Measurements from ENCODE around the gene FFAR2.

The FFAR2 gene

GRCh38 chr19:35454663-35455062 is 6.6 kb downstream of the FFAR2 start:
- no peaks in the 10 kb centered on the region for H3K79me2 ChIP-seq (ENCODE audit: control insufficient read depth, low read length)
- no peaks in the 10 kb centered on the region for H3F3A ChIP-seq (ENCODE audit: control insufficient read depth, insufficient read depth)
- no peak overlapping the region for H3K4me2 ChIP-seq (ENCODE audit: low read length)
- no peak overlapping the region for H3K27ac ChIP-seq (ENCODE audit: low read depth, low read length)
- TF ChIP-seq CTCF (IDR thresholded peaks at IDR 0.05; ENCODE audit: low read depth, low read length, poor library complexity, severe bottlenecking), result no peak
- H3K27me3 ChIP-seq (ENCODE audit: control insufficient read depth, low read length), result peaks cover 73% of the 10 kb centered on the region
- H4K20me1 ChIP-seq (ENCODE audit: control insufficient read depth, insufficient read depth, low read depth, low read length), result peaks cover 3% of the 10 kb centered on the region; the same call in 1 of the 2 replicates
- no peaks in the 10 kb centered on the region for H3K9me2 ChIP-seq (replicated peaks; ENCODE audit: control insufficient read depth, low read length)
- peaks cover 14% of the 10 kb centered on the region for H3K4me1 ChIP-seq (ENCODE audit: control insufficient read depth, low read length)
- no peaks in the 10 kb centered on the region for H3K36me3 ChIP-seq (ENCODE audit: control insufficient read depth, low read length)
- H3K4me3 ChIP-seq (ENCODE audit: low read length), result no peak overlapping the region
- H3K9me3 ChIP-seq (ENCODE audit: control insufficient read depth, insufficient read depth, low read length), result no peaks in the 10 kb centered on the region

DNA sequence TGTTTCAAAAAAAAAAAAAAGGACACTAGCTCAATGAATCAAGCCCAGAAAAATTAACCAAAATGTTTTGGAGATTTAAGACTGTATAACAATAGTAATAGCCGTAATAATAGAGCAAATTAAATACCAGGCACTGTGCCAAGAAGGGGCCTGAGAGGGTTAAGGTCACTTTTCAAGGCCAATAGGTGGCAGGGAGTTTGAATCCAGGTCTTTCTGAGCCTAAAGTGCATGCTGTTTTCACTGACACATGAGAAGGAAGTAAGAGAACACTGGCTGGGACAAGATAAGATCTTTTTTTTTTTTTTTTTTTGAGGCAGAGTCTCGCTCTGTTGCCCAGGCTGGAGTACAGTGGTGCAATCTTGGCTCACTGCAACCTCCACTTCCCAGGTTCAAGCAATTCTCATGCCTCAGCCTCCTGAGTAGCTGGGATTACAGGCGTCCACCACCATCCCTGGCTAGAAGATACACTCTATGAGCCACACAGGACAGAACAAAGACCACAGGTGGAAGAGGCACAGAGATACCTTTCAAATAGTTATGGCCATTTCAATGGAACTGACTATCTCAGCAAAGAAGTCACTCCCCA is 7.7 kb downstream of the FFAR2 start:
- no peak for TF ChIP-seq CTCF (IDR thresholded peaks at IDR 0.05; ENCODE audit: low read depth, low read length, poor library complexity, severe bottlenecking)
- TF ChIP-seq EZH2phosphoT487 (IDR thresholded peaks at IDR 0.05; ENCODE audit: borderline replicate concordance, low read length), result no peak
- Histone ChIP-seq H3F3A (ENCODE audit: control insufficient read depth, insufficient read depth) (no peaks in the 10 kb centered on the region), H3K4me1 (ENCODE audit: control insufficient read depth, low read length) (peaks cover 16% of the 10 kb centered on the region), H3K27ac (ENCODE audit: low read depth, low read length) (no peak overlapping the region), H4K20me1 (ENCODE audit: control insufficient read depth, insufficient read depth, low read depth, low read length) (peaks cover 4% of the 10 kb centered on the region; the same call in 1 of the 2 replicates), H3K79me2 (ENCODE audit: control insufficient read depth, low read length) (no peaks in the 10 kb centered on the region), H3K9me2 (replicated peaks; ENCODE audit: control insufficient read depth, low read length) (no peaks in the 10 kb centered on the region), H3K4me2 (ENCODE audit: low read length) (no peak overlapping the region), H3K4me3 (ENCODE audit: low read length) (no peak overlapping the region), H3K9me3 (ENCODE audit: control insufficient read depth, insufficient read depth, low read length) (no peaks in the 10 kb centered on the region), H3K36me3 (ENCODE audit: control insufficient read depth, low read length) (no peaks in the 10 kb centered on the region), H3K27me3 (ENCODE audit: control insufficient read depth, low read length) (peaks cover 73% of the 10 kb centered on the region)

DNA sequence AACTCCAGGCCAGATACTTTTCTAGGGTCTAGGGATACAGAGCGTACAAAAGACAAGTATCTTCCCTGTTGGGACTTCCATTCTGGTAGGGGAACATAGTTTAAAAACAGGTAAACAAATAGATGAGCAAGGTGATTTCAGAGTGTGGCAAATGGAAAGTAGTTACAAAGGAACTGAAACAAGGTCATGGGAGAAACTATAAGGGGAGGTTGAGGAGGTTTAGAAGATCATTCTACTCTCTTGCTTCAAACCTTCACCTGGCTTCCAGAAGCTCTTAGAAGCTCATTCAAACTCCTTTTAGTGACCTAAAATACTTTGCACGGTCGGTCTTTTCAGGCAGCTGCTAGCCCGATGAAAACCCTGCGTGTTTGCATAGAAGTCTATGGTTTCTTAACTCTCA is 9.1 kb downstream of the FFAR2 start:
- no peak overlapping the region for H3K4me2 ChIP-seq (ENCODE audit: low read length)
- H3K4me1 ChIP-seq (ENCODE audit: control insufficient read depth, low read length), result peaks cover 24% of the 10 kb centered on the region
- no peaks in the 10 kb centered on the region for H3K9me3 ChIP-seq (ENCODE audit: control insufficient read depth, insufficient read depth, low read length)
- no peaks in the 10 kb centered on the region for H3K79me2 ChIP-seq (ENCODE audit: control insufficient read depth, low read length)
- H3K36me3 ChIP-seq (ENCODE audit: control insufficient read depth, low read length), result no peaks in the 10 kb centered on the region
- H3K4me3 ChIP-seq (ENCODE audit: low read length), result no peak overlapping the region
- peaks cover 69% of the 10 kb centered on the region for H3K27me3 ChIP-seq (ENCODE audit: control insufficient read depth, low read length)
- H4K20me1 ChIP-seq (ENCODE audit: control insufficient read depth, insufficient read depth, low read depth, low read length), result peaks cover 9% of the 10 kb centered on the region; the same call in 1 of the 2 replicates
- H3K27ac ChIP-seq (ENCODE audit: low read depth, low read length), result no peak overlapping the region
- no peaks in the 10 kb centered on the region for H3K9me2 ChIP-seq (replicated peaks; ENCODE audit: control insufficient read depth, low read length)
- peaks cover 1% of the 10 kb centered on the region; the same call in 1 of the 2 replicates for H3F3A ChIP-seq (ENCODE audit: control insufficient read depth, insufficient read depth)
- TF ChIP-seq CTCF (IDR thresholded peaks at IDR 0.05; ENCODE audit: low read depth, low read length, poor library complexity, severe bottlenecking) (no peak), EZH2phosphoT487 (IDR thresholded peaks at IDR 0.05; ENCODE audit: borderline replicate concordance, low read length) (no peak)

Measured in DOHH2 (cell line).